Measurements from ENCODE around the gene IP6K1.
A peak's percentile ranks its signal among the peaks of the same experiment; 100 is the strongest.
"Not testable (repeated sequence)": the region's sequence is repeated elsewhere in the genome, so short reads cannot be mapped to it uniquely, and the experiment has no call there.

IP6K1 gene

DNA sequence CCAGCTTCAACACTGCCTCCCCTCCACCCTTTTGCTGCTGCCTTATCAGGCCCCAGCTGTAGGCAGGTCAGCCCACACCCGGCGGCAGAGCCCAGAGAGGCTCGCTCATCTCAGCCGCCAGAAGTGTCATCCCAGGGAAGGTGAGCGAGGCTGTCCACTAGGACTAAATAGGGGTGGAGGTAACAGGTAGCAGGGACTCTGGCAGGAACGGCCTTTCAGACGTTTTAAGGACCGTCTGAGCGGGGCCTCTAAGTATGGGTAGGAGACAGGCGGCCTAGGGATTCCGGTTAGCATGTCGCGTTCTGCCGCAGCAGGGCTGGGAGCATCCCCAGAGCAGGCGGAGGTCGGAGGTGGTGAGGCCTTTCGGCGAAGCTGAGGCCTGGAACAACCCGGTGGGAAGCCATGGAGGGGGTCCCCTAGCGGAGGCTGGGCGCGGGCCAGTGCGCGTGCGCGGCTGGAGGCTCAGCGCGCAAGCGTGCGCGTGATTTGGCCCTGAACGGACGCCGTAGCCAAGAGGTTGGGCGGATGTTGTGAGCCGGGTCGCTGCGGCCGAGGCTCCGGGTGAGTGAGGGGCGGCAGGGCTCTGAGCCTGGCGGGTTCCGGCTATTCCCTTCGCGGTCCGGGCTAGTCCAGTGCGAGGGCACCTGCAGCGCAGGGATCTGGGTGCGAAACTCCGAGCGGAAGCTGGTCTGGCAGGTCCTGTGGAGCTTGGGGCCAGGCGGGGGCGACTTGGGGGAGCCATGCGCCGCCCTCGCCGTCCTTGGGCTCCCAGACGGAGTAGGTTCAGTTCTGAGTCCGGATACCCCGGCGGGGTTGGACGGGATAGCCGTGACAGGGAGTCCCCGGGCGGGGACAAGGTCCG is 97.1 kb downstream of the IP6K1 start, which contains the start of the genes MST1 and RNF123:
TSS of gene MST1 (minus strand) at position 429 of the 862 bp plus-strand sequence. CDS start 783 bp downstream, outside the sequence.
TSS of gene RNF123 (plus strand) at position 512 of the 862 bp plus-strand sequence. CDS start 1,609 bp downstream, outside the sequence.
- no peaks in the 10 kb centered on the region for H3K9me3 ChIP-seq (ENCODE audit: control insufficient read depth, low read length)
- peak within 1 kb of the TSS; percentile 82 for H3K4me3 ChIP-seq (ENCODE audit: insufficient read depth, low read depth, low read length)
- peaks cover 4% of the 10 kb centered on the region for H3K36me3 ChIP-seq (ENCODE audit: control insufficient read depth, insufficient read depth, low read length)
- H3K27ac ChIP-seq (ENCODE audit: insufficient read depth, low read depth, low read length, poor library complexity, severe bottlenecking) = no peak within 1 kb of the TSS
- 5 to 7% methylated on average over 66 of the region's 66 CpGs for WGBS, 2 experiments
- peaks cover 6% of the 10 kb centered on the region for H3K27me3 ChIP-seq (ENCODE audit: control insufficient read depth, insufficient read depth, low read length, poor library complexity, severe bottlenecking)
- no peaks in the 10 kb centered on the region for H3K4me1 ChIP-seq (ENCODE audit: control insufficient read depth, insufficient read depth, low read length)

DNA sequence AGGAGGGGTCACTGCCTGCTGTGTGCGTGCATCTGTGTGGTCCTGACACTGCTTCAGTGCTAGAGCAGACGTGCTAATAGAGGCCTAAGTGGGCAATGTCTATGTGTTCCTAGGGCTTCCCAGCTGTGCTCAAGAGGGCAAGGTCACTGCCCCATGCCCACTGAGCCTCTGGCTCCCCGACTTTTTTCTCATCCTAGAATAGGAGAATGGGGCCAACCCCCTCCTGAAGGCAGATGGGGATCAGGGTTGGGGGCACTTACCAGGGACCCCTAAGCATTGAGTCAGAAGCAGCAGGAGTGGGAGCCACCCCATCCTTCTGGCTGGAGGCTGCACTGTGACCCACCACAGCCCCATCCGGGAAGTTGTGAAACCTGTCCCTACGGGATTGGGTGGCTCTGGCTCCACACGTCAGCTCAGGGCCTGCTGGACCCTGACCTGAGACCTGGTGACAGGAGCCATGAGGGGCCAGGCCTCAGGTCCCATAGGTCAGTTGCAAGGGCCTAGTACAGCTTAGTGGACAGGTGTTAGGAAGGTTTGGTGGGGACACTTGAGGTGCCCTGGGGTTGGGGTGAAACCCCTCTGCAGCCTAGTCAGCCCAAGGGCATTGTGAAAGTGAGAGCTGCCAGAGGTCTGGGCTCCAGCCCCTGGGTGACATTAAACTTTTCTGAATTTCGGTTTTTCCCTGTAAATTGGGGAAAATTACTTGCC is 97.8 kb downstream of the IP6K1 start:
- not testable (repeated sequence) for H3K9me3 ChIP-seq (ENCODE audit: control insufficient read depth, low read length); H3K27me3 ChIP-seq (ENCODE audit: control insufficient read depth, insufficient read depth, low read length, poor library complexity, severe bottlenecking); H3K36me3 ChIP-seq (ENCODE audit: control insufficient read depth, insufficient read depth, low read length); H3K4me1 ChIP-seq (ENCODE audit: control insufficient read depth, insufficient read depth, low read length); H3K27ac ChIP-seq (ENCODE audit: insufficient read depth, low read depth, low read length, poor library complexity, severe bottlenecking)
- H3K4me3 ChIP-seq (ENCODE audit: insufficient read depth, low read depth, low read length) = peak overlapping the region; percentile 82
- 84 to 85% methylated on average over 7 of the region's 7 CpGs for WGBS, 2 experiments

DNA sequence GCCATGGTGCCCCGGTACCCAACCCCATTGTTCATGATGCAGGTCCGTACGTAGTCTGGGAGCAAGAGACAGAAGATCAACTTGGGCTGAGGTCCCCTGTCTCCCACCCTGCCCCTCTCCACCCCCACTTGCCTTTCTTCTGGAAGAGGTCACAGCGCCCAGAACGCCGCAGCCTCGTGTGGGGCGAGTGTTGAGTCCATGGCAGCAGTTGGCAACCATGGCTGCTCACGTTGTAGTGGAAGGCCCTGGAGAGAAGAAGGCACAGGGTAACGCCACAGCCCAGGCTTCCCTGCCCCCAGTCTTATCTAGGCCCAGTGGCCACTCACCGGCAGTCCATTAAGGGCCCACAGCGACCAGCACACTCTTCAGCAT is 98.9 kb downstream of the IP6K1 start:
- not testable (repeated sequence) for H3K9me3 ChIP-seq (ENCODE audit: control insufficient read depth, low read length); H3K4me1 ChIP-seq (ENCODE audit: control insufficient read depth, insufficient read depth, low read length); H3K4me3 ChIP-seq (ENCODE audit: insufficient read depth, low read depth, low read length); H3K27ac ChIP-seq (ENCODE audit: insufficient read depth, low read depth, low read length, poor library complexity, severe bottlenecking); H3K27me3 ChIP-seq (ENCODE audit: control insufficient read depth, insufficient read depth, low read length, poor library complexity, severe bottlenecking)
- H3K36me3 ChIP-seq (ENCODE audit: control insufficient read depth, insufficient read depth, low read length) = peaks cover 13% of the 10 kb centered on the region
- WGBS, 2 experiments = 93 to 95% methylated on average over 12 of the region's 12 CpGs

DNA sequence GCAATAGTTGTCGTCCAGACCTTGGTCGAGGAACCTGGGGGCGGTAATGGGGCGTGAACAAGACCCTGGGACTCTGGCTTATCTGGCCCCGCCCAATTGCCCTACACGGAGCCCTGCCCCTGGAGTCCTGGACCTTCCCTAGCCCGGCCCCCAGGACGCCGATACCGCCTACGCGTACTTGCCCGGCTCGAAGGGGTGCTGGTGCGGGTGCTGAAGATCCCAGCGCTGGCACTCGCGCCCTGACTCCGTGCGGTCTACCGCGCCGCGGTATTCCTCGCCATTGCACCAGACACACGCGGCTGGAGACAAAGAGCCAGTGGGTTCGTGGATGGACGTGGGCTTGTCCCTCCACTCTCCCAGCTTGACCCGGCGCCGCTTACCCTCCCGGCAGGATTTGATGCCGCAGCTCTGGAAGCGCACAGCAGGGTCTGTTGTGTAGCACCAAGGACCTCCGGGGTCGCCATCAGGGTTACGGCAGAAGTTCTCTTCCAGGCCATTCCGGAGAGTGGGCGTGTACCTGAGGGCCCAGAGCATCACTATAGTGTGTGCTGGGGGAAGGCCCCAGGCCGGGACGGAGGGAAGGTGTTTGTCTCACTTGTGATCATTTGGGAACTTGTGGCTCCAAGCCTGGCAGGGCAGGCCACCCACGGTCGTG is 99.4 kb downstream of the IP6K1 start:
- 10% methylated on average over 44 of the region's 44 CpGs for WGBS, 2 experiments
- H3K9me3 ChIP-seq (ENCODE audit: control insufficient read depth, low read length); H3K27me3 ChIP-seq (ENCODE audit: control insufficient read depth, insufficient read depth, low read length, poor library complexity, severe bottlenecking); H3K4me1 ChIP-seq (ENCODE audit: control insufficient read depth, insufficient read depth, low read length); H3K27ac ChIP-seq (ENCODE audit: insufficient read depth, low read depth, low read length, poor library complexity, severe bottlenecking): not testable (repeated sequence)
- Histone ChIP-seq H3K4me3 (ENCODE audit: insufficient read depth, low read depth, low read length) (peak overlapping the region; percentile 43), H3K36me3 (ENCODE audit: control insufficient read depth, insufficient read depth, low read length) (peaks cover 13% of the 10 kb centered on the region)

DNA sequence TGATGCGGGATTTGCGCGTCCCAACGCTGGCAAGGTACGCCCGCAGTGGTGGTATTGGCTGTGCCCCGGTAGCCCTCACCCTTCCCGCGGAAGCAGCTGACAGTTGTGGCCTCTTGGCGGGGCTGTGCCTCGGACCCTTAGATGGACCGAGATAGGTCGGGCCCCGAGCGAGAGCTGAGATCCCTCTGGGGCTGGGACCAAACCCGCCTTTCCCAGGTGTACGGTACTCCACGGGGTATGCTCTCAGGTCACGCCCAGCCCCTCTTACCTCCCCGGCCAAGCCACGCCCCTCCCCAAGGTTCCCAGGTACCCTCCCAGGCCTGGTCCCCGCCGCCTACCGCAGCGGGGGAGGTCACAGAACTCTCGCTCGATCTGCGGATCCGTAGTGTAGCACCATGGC is 100.0 kb downstream of the IP6K1 start:
- H3K4me3 ChIP-seq (ENCODE audit: insufficient read depth, low read depth, low read length) = peak overlapping the region; percentile 43
- H3K36me3 ChIP-seq (ENCODE audit: control insufficient read depth, insufficient read depth, low read length) = peaks cover 13% of the 10 kb centered on the region
- WGBS, 2 experiments = 3 to 5% methylated on average over 20 of the region's 29 CpGs
- H3K27me3 ChIP-seq (ENCODE audit: control insufficient read depth, insufficient read depth, low read length, poor library complexity, severe bottlenecking); H3K27ac ChIP-seq (ENCODE audit: insufficient read depth, low read depth, low read length, poor library complexity, severe bottlenecking); H3K4me1 ChIP-seq (ENCODE audit: control insufficient read depth, insufficient read depth, low read length); H3K9me3 ChIP-seq (ENCODE audit: control insufficient read depth, low read length): not testable (repeated sequence)

DNA sequence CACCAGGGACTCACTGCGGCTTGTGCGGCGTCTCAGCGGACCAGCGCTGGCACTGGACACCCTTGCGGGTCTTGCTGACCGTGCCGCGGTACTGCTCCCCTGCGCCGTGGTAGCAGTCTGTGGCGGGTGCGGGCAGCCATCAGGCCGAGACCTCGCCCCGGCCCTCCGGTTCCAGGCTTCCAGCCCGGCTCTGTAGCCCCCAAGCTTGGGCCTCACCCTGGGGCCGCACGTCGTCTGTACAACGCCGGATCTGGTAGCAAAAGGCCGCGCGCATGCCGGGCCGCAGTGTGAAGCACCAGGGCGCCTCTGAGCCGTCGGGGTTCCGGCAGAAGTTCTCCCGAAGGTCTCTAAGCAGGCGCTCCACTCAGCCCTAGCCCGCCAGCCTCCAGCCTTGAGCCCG is 100.5 kb downstream of the IP6K1 start:
- not testable (repeated sequence) for H3K27me3 ChIP-seq (ENCODE audit: control insufficient read depth, insufficient read depth, low read length, poor library complexity, severe bottlenecking); H3K9me3 ChIP-seq (ENCODE audit: control insufficient read depth, low read length); H3K4me1 ChIP-seq (ENCODE audit: control insufficient read depth, insufficient read depth, low read length); H3K27ac ChIP-seq (ENCODE audit: insufficient read depth, low read depth, low read length, poor library complexity, severe bottlenecking); H3K4me3 ChIP-seq (ENCODE audit: insufficient read depth, low read depth, low read length)
- H3K36me3 ChIP-seq (ENCODE audit: control insufficient read depth, insufficient read depth, low read length) = peaks cover 13% of the 10 kb centered on the region
- WGBS, 2 experiments = 59 to 63% methylated on average over 35 to 36 of the region's 36 CpGs

DNA sequence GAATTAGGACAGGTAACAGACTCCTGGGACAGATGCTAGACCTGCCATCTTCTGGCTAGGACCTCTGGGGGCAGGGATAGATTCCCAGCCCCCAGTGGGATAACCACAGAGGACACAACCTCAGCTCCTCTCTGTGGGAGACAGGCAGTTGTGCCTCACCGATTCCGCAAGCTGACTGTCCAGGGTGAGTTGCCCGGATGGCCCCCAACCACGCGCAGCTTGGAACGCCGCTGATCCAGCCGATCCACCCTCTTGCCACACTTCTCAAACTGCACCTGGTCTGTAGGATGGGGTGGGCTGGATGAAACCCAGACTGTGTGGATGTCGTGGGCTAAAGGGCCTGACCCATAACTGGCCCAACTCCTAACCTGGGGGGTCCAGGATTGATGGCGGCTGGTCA is 101.2 kb downstream of the IP6K1 start:
- peaks cover 17% of the 10 kb centered on the region for H3K36me3 ChIP-seq (ENCODE audit: control insufficient read depth, insufficient read depth, low read length)
- WGBS, 2 experiments = 89 to 96% methylated on average over 7 to 10 of the region's 10 CpGs
- H3K4me1 ChIP-seq (ENCODE audit: control insufficient read depth, insufficient read depth, low read length); H3K27me3 ChIP-seq (ENCODE audit: control insufficient read depth, insufficient read depth, low read length, poor library complexity, severe bottlenecking); H3K9me3 ChIP-seq (ENCODE audit: control insufficient read depth, low read length); H3K27ac ChIP-seq (ENCODE audit: insufficient read depth, low read depth, low read length, poor library complexity, severe bottlenecking); H3K4me3 ChIP-seq (ENCODE audit: insufficient read depth, low read depth, low read length): not testable (repeated sequence)

DNA sequence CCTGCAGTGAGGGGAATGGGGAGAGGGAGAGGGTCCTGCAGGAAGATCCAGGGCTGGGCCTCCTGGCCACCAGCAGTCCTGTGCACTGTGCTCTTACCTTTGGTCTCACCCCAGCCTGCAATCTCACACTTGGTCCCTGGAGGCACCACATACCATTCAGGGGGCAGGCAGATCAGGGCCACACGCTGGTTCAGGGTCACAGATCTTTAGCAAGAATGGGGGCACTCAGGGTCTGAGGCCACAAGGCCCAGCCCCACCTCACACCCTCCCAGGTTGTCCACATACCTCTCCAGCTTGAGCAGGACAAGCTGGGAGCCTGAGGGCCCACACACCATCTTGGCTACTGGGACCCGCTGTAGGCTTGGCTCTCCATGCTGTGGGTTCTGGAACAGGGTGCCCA is 101.9 kb downstream of the IP6K1 start:
- H3K27ac ChIP-seq (ENCODE audit: insufficient read depth, low read depth, low read length, poor library complexity, severe bottlenecking); H3K4me3 ChIP-seq (ENCODE audit: insufficient read depth, low read depth, low read length); H3K9me3 ChIP-seq (ENCODE audit: control insufficient read depth, low read length); H3K27me3 ChIP-seq (ENCODE audit: control insufficient read depth, insufficient read depth, low read length, poor library complexity, severe bottlenecking); H3K4me1 ChIP-seq (ENCODE audit: control insufficient read depth, insufficient read depth, low read length): not testable (repeated sequence)
- WGBS, 2 experiments = 91 to 94% methylated on average over 2 of the region's 2 CpGs
- peaks cover 19% of the 10 kb centered on the region for H3K36me3 ChIP-seq (ENCODE audit: control insufficient read depth, insufficient read depth, low read length)

DNA sequence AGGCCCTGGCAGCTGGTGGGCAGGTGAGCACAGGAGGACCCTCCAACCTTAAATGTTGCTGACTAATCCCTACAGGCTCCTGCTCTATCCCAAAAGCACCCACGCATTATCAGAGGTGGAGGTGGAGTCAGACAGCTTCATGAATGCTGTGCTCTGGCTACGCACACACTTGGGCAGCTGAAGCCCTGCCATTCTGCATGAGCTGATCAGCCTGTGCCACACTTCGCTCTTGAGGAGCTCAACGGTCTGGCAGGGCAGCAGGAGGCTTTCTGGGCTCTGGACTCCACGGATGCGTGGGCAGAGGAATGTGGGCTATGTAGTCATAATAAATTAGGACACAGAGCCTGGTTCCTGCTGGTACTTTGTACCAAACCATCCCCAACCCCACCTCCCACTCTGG is 103.2 kb downstream of the IP6K1 start:
- no peak overlapping the region for H3K27ac ChIP-seq (ENCODE audit: insufficient read depth, low read depth, low read length, poor library complexity, severe bottlenecking)
- WGBS, 2 experiments = 94 to 98% methylated on average over 6 of the region's 6 CpGs
- H3K27me3 ChIP-seq (ENCODE audit: control insufficient read depth, insufficient read depth, low read length, poor library complexity, severe bottlenecking) = peaks cover 6% of the 10 kb centered on the region
- no peaks in the 10 kb centered on the region for H3K4me1 ChIP-seq (ENCODE audit: control insufficient read depth, insufficient read depth, low read length)
- H3K36me3 ChIP-seq (ENCODE audit: control insufficient read depth, insufficient read depth, low read length) = peaks cover 32% of the 10 kb centered on the region
- H3K9me3 ChIP-seq (ENCODE audit: control insufficient read depth, low read length) = no peaks in the 10 kb centered on the region
- H3K4me3 ChIP-seq (ENCODE audit: insufficient read depth, low read depth, low read length) = no peak overlapping the region

DNA sequence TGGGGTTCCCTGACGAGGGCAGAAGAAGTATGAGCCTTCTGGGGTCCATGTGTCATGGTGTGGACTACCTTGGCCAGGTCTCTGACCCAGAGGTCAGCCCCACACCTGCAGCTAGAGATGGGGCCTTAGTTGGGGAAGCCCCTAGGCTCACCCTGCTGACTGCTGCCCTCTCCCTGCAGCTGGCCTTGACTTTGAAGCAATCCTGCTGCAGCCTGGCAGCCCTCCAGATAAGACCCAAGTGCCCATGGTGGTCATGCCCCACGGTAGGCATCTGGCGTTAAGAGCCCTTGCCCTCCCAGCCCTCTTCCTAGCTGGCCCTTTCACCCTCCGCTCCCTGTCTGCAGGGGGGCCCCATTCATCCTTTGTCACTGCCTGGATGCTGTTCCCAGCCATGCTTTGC is 104.8 kb downstream of the IP6K1 start:
- no peak overlapping the region for H3K4me3 ChIP-seq (ENCODE audit: insufficient read depth, low read depth, low read length)
- H3K36me3 ChIP-seq (ENCODE audit: control insufficient read depth, insufficient read depth, low read length) = peaks cover 37% of the 10 kb centered on the region
- no peaks in the 10 kb centered on the region for H3K4me1 ChIP-seq (ENCODE audit: control insufficient read depth, insufficient read depth, low read length)
- H3K27me3 ChIP-seq (ENCODE audit: control insufficient read depth, insufficient read depth, low read length, poor library complexity, severe bottlenecking) = peaks cover 5% of the 10 kb centered on the region
- no peak overlapping the region for H3K27ac ChIP-seq (ENCODE audit: insufficient read depth, low read depth, low read length, poor library complexity, severe bottlenecking)
- WGBS, 2 experiments = 84 to 90% methylated on average over 4 of the region's 4 CpGs
- H3K9me3 ChIP-seq (ENCODE audit: control insufficient read depth, low read length) = no peaks in the 10 kb centered on the region
